ENCODE measurements around the gene SLC30A7. TPM values are rescaled to one million over a fixed set of nuclear protein-coding genes. Genes with fewer than 3 reads are reported as not detected.
A peak's percentile ranks its signal among the peaks of the same experiment; 100 is the strongest.

Gene SLC30A7
- total RNA-seq, 2 donors from 2014 or later: 21.7 to 26.2 TPM

GRCh38 chr1:100862591-100862990, 33.3 kb upstream of the SLC30A7 start:
- Mint-ChIP-seq H3K36me3 (ENCODE audit: low read depth) (no peaks in the 10 kb centered on the region), H3K4me1 (peaks cover 9% of the 10 kb centered on the region)
- WGBS, 2 experiments (ENCODE audit: insufficient coverage in 1 of 2, insufficient read length in 1 of 2): 100% methylated on average over 2 of the region's 2 CpGs; no CpG with 5 or more reads in 1 of the 2 experiments

DNA sequence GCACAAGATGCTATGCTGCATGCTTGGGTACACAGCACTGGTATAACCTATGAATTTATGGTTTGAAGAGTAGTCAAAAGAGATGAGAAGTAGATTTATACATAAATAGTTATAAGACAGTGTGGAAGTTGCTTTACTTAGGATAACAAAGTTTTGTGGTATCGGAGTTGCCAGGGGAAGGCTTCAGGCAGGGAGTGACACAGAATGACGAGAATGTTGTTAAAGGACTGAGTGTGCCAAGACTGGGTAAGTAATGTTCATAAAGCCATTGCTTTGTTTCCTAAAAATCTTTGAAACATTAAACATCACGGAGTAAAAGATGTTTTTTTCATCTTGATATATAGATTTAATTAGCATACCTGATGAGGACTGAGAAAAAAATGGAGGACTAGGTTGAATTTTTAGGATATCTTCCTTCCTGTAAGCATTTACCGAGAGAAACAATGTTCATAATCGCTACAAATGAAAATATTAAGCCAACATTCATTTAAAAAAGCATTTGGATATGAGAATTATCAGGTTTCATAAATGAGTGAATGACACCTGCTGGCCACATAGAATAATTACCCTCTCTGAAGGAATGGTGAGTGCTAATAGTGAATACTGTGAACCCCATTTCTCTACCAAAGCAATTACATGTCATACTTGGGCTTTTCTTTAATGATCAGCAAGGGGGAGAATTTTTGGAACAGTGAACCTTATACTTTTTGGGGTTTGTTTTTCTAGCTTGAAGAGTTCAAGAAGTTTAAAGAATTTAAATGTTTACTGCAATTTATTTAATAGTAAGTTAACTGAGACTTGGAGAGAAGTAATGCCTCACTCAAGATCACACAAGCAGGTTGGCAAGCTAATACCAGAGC, 29.6 kb upstream of the SLC30A7 start:
- peaks cover 14% of the 10 kb centered on the region for H3K9me3 ChIP-seq (ENCODE audit: control insufficient read depth, low read length)
- no peak for DNase-seq
- H3K9ac ChIP-seq (ENCODE audit: extremely low read depth, low read length, poor library complexity, severe bottlenecking): no peak overlapping the region
- H3K27ac ChIP-seq (ENCODE audit: low read depth, low read length): no peak overlapping the region
- no peak overlapping the region for H3K4me3 ChIP-seq (ENCODE audit: low read length)
- peaks cover 3% of the 10 kb centered on the region for H3K4me1 Mint-ChIP-seq
- TF ChIP-seq, protein P1, sequence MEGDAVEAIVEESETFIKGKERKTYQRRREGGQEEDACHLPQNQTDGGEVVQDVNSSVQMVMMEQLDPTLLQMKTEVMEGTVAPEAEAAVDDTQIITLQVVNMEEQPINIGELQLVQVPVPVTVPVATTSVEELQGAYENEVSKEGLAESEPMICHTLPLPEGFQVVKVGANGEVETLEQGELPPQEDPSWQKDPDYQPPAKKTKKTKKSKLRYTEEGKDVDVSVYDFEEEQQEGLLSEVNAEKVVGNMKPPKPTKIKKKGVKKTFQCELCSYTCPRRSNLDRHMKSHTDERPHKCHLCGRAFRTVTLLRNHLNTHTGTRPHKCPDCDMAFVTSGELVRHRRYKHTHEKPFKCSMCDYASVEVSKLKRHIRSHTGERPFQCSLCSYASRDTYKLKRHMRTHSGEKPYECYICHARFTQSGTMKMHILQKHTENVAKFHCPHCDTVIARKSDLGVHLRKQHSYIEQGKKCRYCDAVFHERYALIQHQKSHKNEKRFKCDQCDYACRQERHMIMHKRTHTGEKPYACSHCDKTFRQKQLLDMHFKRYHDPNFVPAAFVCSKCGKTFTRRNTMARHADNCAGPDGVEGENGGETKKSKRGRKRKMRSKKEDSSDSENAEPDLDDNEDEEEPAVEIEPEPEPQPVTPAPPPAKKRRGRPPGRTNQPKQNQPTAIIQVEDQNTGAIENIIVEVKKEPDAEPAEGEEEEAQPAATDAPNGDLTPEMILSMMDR (conservative IDR thresholded peaks at IDR 0.05): peak; percentile 78
- H3K36me3 Mint-ChIP-seq (ENCODE audit: low read depth): no peaks in the 10 kb centered on the region
- H3K9me3 Mint-ChIP-seq: no peaks in the 10 kb centered on the region
- H3K4me3 Mint-ChIP-seq: no peak overlapping the region
- 91 to 100% methylated on average over 2 to 5 of the region's 5 CpGs for WGBS, 2 experiments (ENCODE audit: insufficient coverage in 1 of 2, insufficient read length in 1 of 2)
- no peak overlapping the region for H3K27ac Mint-ChIP-seq
- peaks cover 2% of the 10 kb centered on the region for H3K4me1 ChIP-seq (ENCODE audit: control insufficient read depth, insufficient read depth, low read length)
- no peaks in the 10 kb centered on the region for H3K27me3 Mint-ChIP-seq (ENCODE audit: insufficient read depth)
- H3K36me3 ChIP-seq (ENCODE audit: control insufficient read depth, insufficient read depth, low read length): no peaks in the 10 kb centered on the region
- no peaks in the 10 kb centered on the region for H3K27me3 ChIP-seq (ENCODE audit: control insufficient read depth, insufficient read depth, low read length, poor library complexity, severe bottlenecking)

More at GRCh38 chr1:100862591-100862990, 33.3 kb upstream of the SLC30A7 start:
- Histone ChIP-seq H3K36me3 (ENCODE audit: control insufficient read depth, insufficient read depth, low read length) (no peaks in the 10 kb centered on the region), H3K4me3 (ENCODE audit: low read length) (no peak overlapping the region), H3K4me1 (ENCODE audit: control insufficient read depth, insufficient read depth, low read length) (peaks cover 6% of the 10 kb centered on the region), H3K9me3 (ENCODE audit: control insufficient read depth, low read length) (peaks cover 23% of the 10 kb centered on the region), H3K27me3 (ENCODE audit: control insufficient read depth, insufficient read depth, low read length, poor library complexity, severe bottlenecking) (no peaks in the 10 kb centered on the region), H3K27ac (ENCODE audit: low read depth, low read length) (no peak overlapping the region), H3K9ac (ENCODE audit: extremely low read depth, low read length, poor library complexity, severe bottlenecking) (no peak overlapping the region)
- no peak for DNase-seq
- Mint-ChIP-seq H3K9me3 (no peaks in the 10 kb centered on the region), H3K4me3 (no peak overlapping the region), H3K27me3 (ENCODE audit: insufficient read depth) (no peaks in the 10 kb centered on the region), H3K27ac (no peak overlapping the region)
- TF ChIP-seq, protein P1 (conservative IDR thresholded peaks at IDR 0.05): no peak

DNA sequence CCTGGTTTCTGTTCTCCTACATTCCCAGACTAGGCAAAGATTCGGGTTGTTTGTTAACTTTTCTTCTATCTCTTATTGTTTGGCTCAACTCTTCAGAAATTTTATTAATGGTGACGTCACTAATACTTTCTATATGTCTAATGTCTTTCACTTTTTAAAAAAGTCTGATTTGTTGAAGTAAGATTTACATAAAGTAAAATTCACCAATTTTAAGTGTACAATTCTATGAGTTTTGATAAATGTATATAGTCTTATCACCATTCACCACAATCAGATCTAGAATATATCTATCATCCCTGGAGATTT, 29.0 kb upstream of the SLC30A7 start:
- Histone ChIP-seq H3K36me3 (ENCODE audit: control insufficient read depth, insufficient read depth, low read length) (no peaks in the 10 kb centered on the region), H3K9me3 (ENCODE audit: control insufficient read depth, low read length) (peaks cover 14% of the 10 kb centered on the region), H3K9ac (ENCODE audit: extremely low read depth, low read length, poor library complexity, severe bottlenecking) (no peak overlapping the region), H3K4me1 (ENCODE audit: control insufficient read depth, insufficient read depth, low read length) (peaks cover 2% of the 10 kb centered on the region), H3K4me3 (ENCODE audit: low read length) (no peak overlapping the region), H3K27me3 (ENCODE audit: control insufficient read depth, insufficient read depth, low read length, poor library complexity, severe bottlenecking) (no peaks in the 10 kb centered on the region), H3K27ac (ENCODE audit: low read depth, low read length) (no peak overlapping the region)
- Mint-ChIP-seq H3K27ac (no peak overlapping the region), H3K4me3 (no peak overlapping the region), H3K4me1 (peaks cover 3% of the 10 kb centered on the region), H3K36me3 (ENCODE audit: low read depth) (no peaks in the 10 kb centered on the region), H3K9me3 (no peaks in the 10 kb centered on the region), H3K27me3 (ENCODE audit: insufficient read depth) (no peaks in the 10 kb centered on the region)
- TF ChIP-seq, protein P1 (conservative IDR thresholded peaks at IDR 0.05): no peak
- 89% methylated on average over 2 of the region's 2 CpGs; no CpG with 5 or more reads in 1 of the 2 experiments for WGBS, 2 experiments (ENCODE audit: insufficient coverage in 1 of 2, insufficient read length in 1 of 2)
- DNase-seq: no peak

Measured in endodermal cell (in vitro differentiated cells).